ENCODE results near the gene DLGAP1.

DNA sequence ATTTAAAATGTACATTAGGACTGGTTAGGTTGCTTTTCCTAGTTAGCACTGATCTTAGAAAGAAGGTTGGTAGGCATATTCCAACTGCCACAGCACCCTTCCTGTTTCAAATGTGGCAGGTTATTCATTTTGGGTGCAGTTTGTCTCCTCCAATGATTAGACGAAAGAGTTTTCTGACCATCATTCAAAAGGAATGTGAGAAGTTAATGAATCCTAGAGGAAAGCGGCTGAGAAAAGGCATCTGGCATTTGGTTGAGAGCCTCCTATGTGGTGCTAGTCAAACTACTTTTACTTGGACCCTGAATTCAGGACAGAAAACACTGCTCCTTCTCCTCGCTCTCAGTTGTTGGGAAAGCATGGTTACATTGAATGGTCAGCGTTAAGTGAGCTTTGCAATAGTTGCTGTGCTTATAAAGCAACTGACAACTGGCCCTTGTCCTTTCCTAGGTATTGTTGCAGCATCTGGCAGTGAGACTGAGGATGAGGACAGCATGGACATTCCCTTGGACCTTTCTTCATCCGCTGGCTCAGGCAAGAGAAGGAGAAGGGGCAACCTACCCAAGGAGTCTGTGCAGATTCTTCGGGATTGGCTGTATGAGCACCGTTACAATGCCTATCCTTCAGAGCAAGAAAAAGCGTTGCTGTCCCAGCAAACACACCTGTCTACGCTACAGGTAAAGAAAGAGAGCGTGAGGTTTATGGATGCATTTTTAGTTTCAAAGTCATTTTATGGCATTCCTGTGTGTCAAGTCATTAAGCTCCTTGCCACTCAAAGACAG lies 999.0 kb downstream of the DLGAP1 start:
- no peak for TF ChIP-seq EZH2 (IDR thresholded peaks at IDR 0.05; ENCODE audit: low read depth, unreplicated experiment)
- TF ChIP-seq, protein P1, sequence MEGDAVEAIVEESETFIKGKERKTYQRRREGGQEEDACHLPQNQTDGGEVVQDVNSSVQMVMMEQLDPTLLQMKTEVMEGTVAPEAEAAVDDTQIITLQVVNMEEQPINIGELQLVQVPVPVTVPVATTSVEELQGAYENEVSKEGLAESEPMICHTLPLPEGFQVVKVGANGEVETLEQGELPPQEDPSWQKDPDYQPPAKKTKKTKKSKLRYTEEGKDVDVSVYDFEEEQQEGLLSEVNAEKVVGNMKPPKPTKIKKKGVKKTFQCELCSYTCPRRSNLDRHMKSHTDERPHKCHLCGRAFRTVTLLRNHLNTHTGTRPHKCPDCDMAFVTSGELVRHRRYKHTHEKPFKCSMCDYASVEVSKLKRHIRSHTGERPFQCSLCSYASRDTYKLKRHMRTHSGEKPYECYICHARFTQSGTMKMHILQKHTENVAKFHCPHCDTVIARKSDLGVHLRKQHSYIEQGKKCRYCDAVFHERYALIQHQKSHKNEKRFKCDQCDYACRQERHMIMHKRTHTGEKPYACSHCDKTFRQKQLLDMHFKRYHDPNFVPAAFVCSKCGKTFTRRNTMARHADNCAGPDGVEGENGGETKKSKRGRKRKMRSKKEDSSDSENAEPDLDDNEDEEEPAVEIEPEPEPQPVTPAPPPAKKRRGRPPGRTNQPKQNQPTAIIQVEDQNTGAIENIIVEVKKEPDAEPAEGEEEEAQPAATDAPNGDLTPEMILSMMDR (conservative IDR thresholded peaks at IDR 0.05; ENCODE audit: low read depth in 2 of 2), result no peak
- no peak; the same call in 1 of the 2 replicates for TF ChIP-seq POLR2AphosphoS5 (IDR thresholded peaks at IDR 0.05; ENCODE audit: low read depth)
- TF ChIP-seq, protein P2, sequence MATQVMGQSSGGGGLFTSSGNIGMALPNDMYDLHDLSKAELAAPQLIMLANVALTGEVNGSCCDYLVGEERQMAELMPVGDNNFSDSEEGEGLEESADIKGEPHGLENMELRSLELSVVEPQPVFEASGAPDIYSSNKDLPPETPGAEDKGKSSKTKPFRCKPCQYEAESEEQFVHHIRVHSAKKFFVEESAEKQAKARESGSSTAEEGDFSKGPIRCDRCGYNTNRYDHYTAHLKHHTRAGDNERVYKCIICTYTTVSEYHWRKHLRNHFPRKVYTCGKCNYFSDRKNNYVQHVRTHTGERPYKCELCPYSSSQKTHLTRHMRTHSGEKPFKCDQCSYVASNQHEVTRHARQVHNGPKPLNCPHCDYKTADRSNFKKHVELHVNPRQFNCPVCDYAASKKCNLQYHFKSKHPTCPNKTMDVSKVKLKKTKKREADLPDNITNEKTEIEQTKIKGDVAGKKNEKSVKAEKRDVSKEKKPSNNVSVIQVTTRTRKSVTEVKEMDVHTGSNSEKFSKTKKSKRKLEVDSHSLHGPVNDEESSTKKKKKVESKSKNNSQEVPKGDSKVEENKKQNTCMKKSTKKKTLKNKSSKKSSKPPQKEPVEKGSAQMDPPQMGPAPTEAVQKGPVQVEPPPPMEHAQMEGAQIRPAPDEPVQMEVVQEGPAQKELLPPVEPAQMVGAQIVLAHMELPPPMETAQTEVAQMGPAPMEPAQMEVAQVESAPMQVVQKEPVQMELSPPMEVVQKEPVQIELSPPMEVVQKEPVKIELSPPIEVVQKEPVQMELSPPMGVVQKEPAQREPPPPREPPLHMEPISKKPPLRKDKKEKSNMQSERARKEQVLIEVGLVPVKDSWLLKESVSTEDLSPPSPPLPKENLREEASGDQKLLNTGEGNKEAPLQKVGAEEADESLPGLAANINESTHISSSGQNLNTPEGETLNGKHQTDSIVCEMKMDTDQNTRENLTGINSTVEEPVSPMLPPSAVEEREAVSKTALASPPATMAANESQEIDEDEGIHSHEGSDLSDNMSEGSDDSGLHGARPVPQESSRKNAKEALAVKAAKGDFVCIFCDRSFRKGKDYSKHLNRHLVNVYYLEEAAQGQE (IDR thresholded peaks at IDR 0.05; ENCODE audit: unreplicated experiment), result no peak
- no peak for TF ChIP-seq ZNF114 (CRISPR knock-in tag; IDR thresholded peaks at IDR 0.05)
- TF ChIP-seq CREB1 (CRISPR knock-in tag; IDR thresholded peaks at IDR 0.05; ENCODE audit: low read depth), result no peak
- no peak for TF ChIP-seq JUNB (IDR thresholded peaks at IDR 0.05; ENCODE audit: unreplicated experiment)
- TF ChIP-seq NANOG (IDR thresholded peaks at IDR 0.05; ENCODE audit: borderline replicate concordance), result no peak; the same call in 1 of the 2 replicates
- TF ChIP-seq, protein P3, sequence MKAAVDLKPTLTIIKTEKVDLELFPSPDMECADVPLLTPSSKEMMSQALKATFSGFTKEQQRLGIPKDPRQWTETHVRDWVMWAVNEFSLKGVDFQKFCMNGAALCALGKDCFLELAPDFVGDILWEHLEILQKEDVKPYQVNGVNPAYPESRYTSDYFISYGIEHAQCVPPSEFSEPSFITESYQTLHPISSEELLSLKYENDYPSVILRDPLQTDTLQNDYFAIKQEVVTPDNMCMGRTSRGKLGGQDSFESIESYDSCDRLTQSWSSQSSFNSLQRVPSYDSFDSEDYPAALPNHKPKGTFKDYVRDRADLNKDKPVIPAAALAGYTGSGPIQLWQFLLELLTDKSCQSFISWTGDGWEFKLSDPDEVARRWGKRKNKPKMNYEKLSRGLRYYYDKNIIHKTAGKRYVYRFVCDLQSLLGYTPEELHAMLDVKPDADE (IDR thresholded peaks at IDR 0.05), result no peak

Data from GM23338 (cell line).